SK-N-SH treated with all-trans-retinoic acid at 6 μM for 48 hours (cell line): Measurements from ENCODE around the gene DNAJC17.

Experiments used
- ATAC-seq: fragments of 200-7000 bp; cut with Tn5 transposase; 3 replicates; pipeline ENCODE4 v1.9.1; 2020; ENCODE audit warnings: mild to moderate bottlenecking, moderate library complexity
- ARNTL ChIP-seq: fragments of 450-650 bp; formaldehyde crosslinking; IDR thresholded peaks from 2 replicates; pipeline ENCODE4 v1.5.0; 2020; ENCODE audit warnings: low read depth, mild to moderate bottlenecking, moderate library complexity, borderline replicate concordance
- BACH2 ChIP-seq: fragments of 250-450 bp; sonication (Bioruptor Pico); IDR thresholded peaks from 2 replicates; pipeline ENCODE4 v1.9.0; 2021; ENCODE audit warnings: mild to moderate bottlenecking, borderline replicate concordance
- CSDC2 ChIP-seq: fragments of 250-450 bp; sonication (Bioruptor Pico); IDR thresholded peaks from 2 replicates; pipeline ENCODE4 v1.5.0; 2020; ENCODE audit warnings: mild to moderate bottlenecking, moderate library complexity
- ESRRG ChIP-seq: fragments of 250-450 bp; sonication (Bioruptor Pico); IDR thresholded peaks from 2 replicates; pipeline ENCODE4 v1.6.1; 2021; ENCODE audit warnings: mild to moderate bottlenecking
- GLIS3 ChIP-seq: fragments of 250-450 bp; sonication (Bioruptor Pico); IDR thresholded peaks from 2 replicates; pipeline ENCODE4 v1.5.0; 2020; ENCODE audit warnings: mild to moderate bottlenecking, moderate library complexity
- ISL1 ChIP-seq: fragments of 250-450 bp; sonication (Bioruptor Pico); IDR thresholded peaks from 2 replicates; pipeline ENCODE4 v2.1.2; 2022; ENCODE audit warnings: mild to moderate bottlenecking, moderate library complexity
- OSR1 ChIP-seq: fragments of 250-450 bp; sonication (Bioruptor Pico); IDR thresholded peaks from 2 replicates; pipeline ENCODE4 v1.8.0; 2022; ENCODE audit warnings: moderate library complexity, mild to moderate bottlenecking, inconsistent platforms
- PPARA ChIP-seq: fragments of 250-450 bp; sonication (Bioruptor Pico); IDR thresholded peaks from 2 replicates; pipeline ENCODE4 v1.5.0; 2020; ENCODE audit warnings: mild to moderate bottlenecking, borderline replicate concordance
- RARB ChIP-seq: fragments of 250-450 bp; sonication (Bioruptor Pico); IDR thresholded peaks from 2 replicates; pipeline ENCODE4 v1.8.0; 2021; ENCODE audit warnings: mild to moderate bottlenecking, moderate library complexity
- SNAI2 ChIP-seq: fragments of 250-450 bp; sonication (Bioruptor Pico); IDR thresholded peaks from 2 replicates; pipeline ENCODE4 v1.5.0; 2020; ENCODE audit warnings: mild to moderate bottlenecking, moderate library complexity
- TCF4 ChIP-seq: fragments of 250-450 bp; sonication (Bioruptor Pico); IDR thresholded peaks from 2 replicates; pipeline ENCODE4 v1.8.0; 2021; ENCODE audit warnings: mild to moderate bottlenecking, moderate library complexity, borderline replicate concordance
- TOX ChIP-seq: fragments of 250-450 bp; sonication (Bioruptor Pico); IDR thresholded peaks from 2 replicates; pipeline ENCODE4 v1.8.0; 2021; ENCODE audit warnings: mild to moderate bottlenecking, moderate library complexity, borderline replicate concordance
- ZFP3 ChIP-seq: fragments of 250-450 bp; sonication (Bioruptor Pico); IDR thresholded peaks from 2 replicates; pipeline ENCODE4 v1.5.0; 2020; ENCODE audit warnings: mild to moderate bottlenecking, moderate library complexity
- ZFP30 ChIP-seq: fragments of 450-650 bp; formaldehyde crosslinking; IDR thresholded peaks from 2 replicates; pipeline ENCODE4 v1.5.0; 2022; ENCODE audit warnings: mild to moderate bottlenecking, moderate library complexity
- ZNF70 ChIP-seq: fragments of 450-650 bp; formaldehyde crosslinking; IDR thresholded peaks from 2 replicates; pipeline ENCODE4 v1.5.0; 2020; ENCODE audit warnings: mild to moderate bottlenecking, moderate library complexity
- ZNF8 ChIP-seq: fragments of 450-650 bp; formaldehyde crosslinking; IDR thresholded peaks from 2 replicates; pipeline ENCODE4 v1.5.0; 2020; ENCODE audit warnings: mild to moderate bottlenecking, moderate library complexity
- TF ChIP-seq, protein P1 (sequence below): fragments of 250-450 bp; sonication (Bioruptor Pico); IDR thresholded peaks from 2 replicates; pipeline ENCODE4 v1.8.0; 2021; ENCODE audit warnings: low read depth, mild to moderate bottlenecking, moderate library complexity, borderline replicate concordance
- TF ChIP-seq, protein P2 (sequence below): fragments of 250-450 bp; sonication (Bioruptor Pico); IDR thresholded peaks from 2 replicates; pipeline ENCODE4 v1.5.1; 2020; ENCODE audit warnings: low read depth, mild to moderate bottlenecking, moderate library complexity
- TF ChIP-seq, protein P3 (sequence below): fragments of 250-450 bp; sonication (Bioruptor Pico); IDR thresholded peaks from 2 replicates; pipeline ENCODE4 v1.5.0; 2020; ENCODE audit warnings: mild to moderate bottlenecking, moderate library complexity
- TF ChIP-seq, protein P4 (sequence below): fragments of 250-450 bp; sonication (Bioruptor Pico); IDR thresholded peaks from 2 replicates; pipeline ENCODE4 v1.8.0; 2020; ENCODE audit warnings: mild to moderate bottlenecking, moderate library complexity, borderline replicate concordance

Gene DNAJC17

DNA sequence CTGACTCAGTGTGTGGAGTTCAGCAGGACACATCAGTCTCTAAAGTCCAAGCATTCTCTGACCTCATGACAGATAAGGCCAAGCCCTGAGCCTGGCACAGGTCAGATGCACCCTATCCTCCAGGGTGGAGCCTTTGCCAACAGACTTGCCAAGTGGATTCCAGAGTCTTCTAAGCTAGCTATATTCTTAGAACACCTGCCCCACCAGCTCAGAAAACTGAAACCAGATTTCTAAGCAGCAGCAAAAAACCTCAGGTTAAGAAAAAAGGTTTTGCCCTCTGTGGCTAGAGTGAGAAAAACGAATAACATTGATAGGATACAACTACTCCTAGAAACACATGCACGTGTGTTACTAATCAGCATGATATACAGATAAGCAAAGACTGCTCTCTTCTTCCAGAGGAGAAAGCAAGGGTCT is 63.8 kb downstream of the DNAJC17 start:
- no peak for ATAC-seq
- no peak for TF ChIP-seq OSR1 (CRISPR knock-in tag)
- no peak for TF ChIP-seq TOX (CRISPR knock-in tag)
- no peak for TF ChIP-seq SNAI2 (CRISPR knock-in tag)
- TF ChIP-seq RARB: no peak
- no peak for TF ChIP-seq ZFP30 (CRISPR knock-in tag)
- TF ChIP-seq, protein P1, sequence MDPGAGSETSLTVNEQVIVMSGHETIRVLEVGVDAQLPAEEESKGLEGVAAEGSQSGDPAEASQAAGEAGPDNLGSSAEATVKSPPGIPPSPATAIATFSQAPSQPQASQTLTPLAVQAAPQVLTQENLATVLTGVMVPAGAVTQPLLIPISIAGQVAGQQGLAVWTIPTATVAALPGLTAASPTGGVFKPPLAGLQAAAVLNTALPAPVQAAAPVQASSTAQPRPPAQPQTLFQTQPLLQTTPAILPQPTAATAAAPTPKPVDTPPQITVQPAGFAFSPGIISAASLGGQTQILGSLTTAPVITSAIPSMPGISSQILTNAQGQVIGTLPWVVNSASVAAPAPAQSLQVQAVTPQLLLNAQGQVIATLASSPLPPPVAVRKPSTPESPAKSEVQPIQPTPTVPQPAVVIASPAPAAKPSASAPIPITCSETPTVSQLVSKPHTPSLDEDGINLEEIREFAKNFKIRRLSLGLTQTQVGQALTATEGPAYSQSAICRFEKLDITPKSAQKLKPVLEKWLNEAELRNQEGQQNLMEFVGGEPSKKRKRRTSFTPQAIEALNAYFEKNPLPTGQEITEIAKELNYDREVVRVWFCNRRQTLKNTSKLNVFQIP (CRISPR knock-in tag): no peak
- no peak for TF ChIP-seq ZNF70 (CRISPR knock-in tag)
- TF ChIP-seq, protein P2, sequence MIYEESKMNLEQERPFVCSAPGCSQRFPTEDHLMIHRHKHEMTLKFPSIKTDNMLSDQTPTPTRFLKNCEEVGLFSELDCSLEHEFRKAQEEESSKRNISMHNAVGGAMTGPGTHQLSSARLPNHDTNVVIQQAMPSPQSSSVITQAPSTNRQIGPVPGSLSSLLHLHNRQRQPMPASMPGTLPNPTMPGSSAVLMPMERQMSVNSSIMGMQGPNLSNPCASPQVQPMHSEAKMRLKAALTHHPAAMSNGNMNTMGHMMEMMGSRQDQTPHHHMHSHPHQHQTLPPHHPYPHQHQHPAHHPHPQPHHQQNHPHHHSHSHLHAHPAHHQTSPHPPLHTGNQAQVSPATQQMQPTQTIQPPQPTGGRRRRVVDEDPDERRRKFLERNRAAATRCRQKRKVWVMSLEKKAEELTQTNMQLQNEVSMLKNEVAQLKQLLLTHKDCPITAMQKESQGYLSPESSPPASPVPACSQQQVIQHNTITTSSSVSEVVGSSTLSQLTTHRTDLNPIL (CRISPR knock-in tag): no peak
- TF ChIP-seq, all 23 proteins: peak for 0

DNA sequence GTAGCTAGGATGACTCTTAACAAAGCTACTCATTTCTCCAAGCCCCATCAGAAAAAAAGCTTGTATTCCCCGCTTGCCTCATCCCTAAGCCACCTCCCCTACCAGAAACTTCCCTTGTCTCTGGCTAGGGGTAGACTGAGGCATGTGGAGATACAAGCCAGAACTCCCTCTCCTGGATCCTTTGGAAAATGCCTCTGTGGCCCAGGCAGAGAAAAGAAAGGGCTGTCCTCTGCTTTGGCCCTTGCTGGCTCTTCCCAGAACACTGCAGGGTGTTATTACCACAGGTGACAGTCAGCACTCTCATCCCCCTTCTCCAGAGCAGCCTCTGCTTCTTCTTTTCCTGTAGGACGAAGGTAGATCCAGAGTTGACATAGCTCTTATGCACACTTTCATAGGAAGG is 67.4 kb downstream of the DNAJC17 start:
- TF ChIP-seq, protein P1 (CRISPR knock-in tag): no peak
- TF ChIP-seq ZNF70 (CRISPR knock-in tag) (no peak), OSR1 (CRISPR knock-in tag) (no peak), ZFP30 (CRISPR knock-in tag) (no peak), ZFP3 (CRISPR knock-in tag) (no peak), ARNTL (CRISPR knock-in tag) (no peak)
- no peak; the same call in 2 of the 3 replicates for ATAC-seq

DNA sequence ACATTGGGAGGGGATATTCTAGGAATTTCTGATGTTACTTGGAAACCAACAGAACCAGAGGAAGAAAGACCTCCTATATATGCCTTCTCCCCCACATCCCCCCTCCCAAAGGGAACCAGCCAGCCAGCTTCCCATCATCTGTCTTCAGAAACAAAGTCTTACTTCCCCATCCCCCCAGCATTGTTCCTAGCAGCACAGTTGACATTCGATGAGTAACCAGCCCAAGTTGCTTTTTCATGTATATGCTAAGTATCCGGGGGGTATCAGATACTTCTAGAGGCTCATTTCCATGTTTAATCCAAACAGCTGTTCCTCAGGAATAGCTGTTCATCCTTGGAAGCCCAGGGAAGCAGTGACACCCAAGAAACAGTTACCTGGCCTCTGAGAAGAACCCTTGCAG is 68.2 kb downstream of the DNAJC17 start:
- TF ChIP-seq ZNF8 (CRISPR knock-in tag): no peak
- no peak for TF ChIP-seq ESRRG (CRISPR knock-in tag)
- TF ChIP-seq ZFP30 (CRISPR knock-in tag): no peak
- TF ChIP-seq, protein P1 (CRISPR knock-in tag): no peak
- no peak for TF ChIP-seq TOX (CRISPR knock-in tag)
- no peak for TF ChIP-seq CSDC2 (CRISPR knock-in tag)
- no peak for TF ChIP-seq BACH2 (CRISPR knock-in tag)
- no peak for TF ChIP-seq TCF4 (CRISPR knock-in tag)
- no peak for TF ChIP-seq SNAI2 (CRISPR knock-in tag)
- TF ChIP-seq ISL1 (CRISPR knock-in tag): no peak
- TF ChIP-seq ARNTL (CRISPR knock-in tag): no peak
- TF ChIP-seq, protein P2 (CRISPR knock-in tag): no peak
- no peak for TF ChIP-seq PPARA (CRISPR knock-in tag)
- TF ChIP-seq OSR1 (CRISPR knock-in tag): no peak
- TF ChIP-seq, protein P3, sequence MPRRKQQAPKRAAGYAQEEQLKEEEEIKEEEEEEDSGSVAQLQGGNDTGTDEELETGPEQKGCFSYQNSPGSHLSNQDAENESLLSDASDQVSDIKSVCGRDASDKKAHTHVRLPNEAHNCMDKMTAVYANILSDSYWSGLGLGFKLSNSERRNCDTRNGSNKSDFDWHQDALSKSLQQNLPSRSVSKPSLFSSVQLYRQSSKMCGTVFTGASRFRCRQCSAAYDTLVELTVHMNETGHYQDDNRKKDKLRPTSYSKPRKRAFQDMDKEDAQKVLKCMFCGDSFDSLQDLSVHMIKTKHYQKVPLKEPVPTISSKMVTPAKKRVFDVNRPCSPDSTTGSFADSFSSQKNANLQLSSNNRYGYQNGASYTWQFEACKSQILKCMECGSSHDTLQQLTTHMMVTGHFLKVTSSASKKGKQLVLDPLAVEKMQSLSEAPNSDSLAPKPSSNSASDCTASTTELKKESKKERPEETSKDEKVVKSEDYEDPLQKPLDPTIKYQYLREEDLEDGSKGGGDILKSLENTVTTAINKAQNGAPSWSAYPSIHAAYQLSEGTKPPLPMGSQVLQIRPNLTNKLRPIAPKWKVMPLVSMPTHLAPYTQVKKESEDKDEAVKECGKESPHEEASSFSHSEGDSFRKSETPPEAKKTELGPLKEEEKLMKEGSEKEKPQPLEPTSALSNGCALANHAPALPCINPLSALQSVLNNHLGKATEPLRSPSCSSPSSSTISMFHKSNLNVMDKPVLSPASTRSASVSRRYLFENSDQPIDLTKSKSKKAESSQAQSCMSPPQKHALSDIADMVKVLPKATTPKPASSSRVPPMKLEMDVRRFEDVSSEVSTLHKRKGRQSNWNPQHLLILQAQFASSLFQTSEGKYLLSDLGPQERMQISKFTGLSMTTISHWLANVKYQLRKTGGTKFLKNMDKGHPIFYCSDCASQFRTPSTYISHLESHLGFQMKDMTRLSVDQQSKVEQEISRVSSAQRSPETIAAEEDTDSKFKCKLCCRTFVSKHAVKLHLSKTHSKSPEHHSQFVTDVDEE (CRISPR knock-in tag): no peak
- TF ChIP-seq, protein P4, sequence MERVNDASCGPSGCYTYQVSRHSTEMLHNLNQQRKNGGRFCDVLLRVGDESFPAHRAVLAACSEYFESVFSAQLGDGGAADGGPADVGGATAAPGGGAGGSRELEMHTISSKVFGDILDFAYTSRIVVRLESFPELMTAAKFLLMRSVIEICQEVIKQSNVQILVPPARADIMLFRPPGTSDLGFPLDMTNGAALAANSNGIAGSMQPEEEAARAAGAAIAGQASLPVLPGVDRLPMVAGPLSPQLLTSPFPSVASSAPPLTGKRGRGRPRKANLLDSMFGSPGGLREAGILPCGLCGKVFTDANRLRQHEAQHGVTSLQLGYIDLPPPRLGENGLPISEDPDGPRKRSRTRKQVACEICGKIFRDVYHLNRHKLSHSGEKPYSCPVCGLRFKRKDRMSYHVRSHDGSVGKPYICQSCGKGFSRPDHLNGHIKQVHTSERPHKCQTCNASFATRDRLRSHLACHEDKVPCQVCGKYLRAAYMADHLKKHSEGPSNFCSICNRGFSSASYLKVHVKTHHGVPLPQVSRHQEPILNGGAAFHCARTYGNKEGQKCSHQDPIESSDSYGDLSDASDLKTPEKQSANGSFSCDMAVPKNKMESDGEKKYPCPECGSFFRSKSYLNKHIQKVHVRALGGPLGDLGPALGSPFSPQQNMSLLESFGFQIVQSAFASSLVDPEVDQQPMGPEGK (CRISPR knock-in tag): no peak
- TF ChIP-seq GLIS3 (CRISPR knock-in tag): no peak
- TF ChIP-seq ZNF70 (CRISPR knock-in tag): no peak
- TF ChIP-seq ZFP3 (CRISPR knock-in tag): no peak
- ATAC-seq: no peak
